HG03575 (cell line): Measurements from ENCODE around the gene MTUS2.
A peak's percentile ranks its signal among the peaks of the same experiment; 100 is the strongest.
"Not testable (repeated sequence)": the region's sequence is repeated elsewhere in the genome, so short reads cannot be mapped to it uniquely, and the experiment has no call there.

Experiments
- ATAC-seq: cut with Tn5 transposase; IDR thresholded peaks from one replicate; pipeline ENCODE4 v1.9.1; 2021; ENCODE audit not compliant: unreplicated experiment, insufficient number of reproducible peaks, low FRiP score; ENCODE audit errors: extremely low read depth

MTUS2 gene

GRCh38 chr13:29174093-29174492 lies 354.0 kb downstream of the MTUS2 start:
- ATAC-seq: no peak

GRCh38 chr13:29175250-29175873 lies 355.2 kb downstream of the MTUS2 start:
- no peak for ATAC-seq

DNA sequence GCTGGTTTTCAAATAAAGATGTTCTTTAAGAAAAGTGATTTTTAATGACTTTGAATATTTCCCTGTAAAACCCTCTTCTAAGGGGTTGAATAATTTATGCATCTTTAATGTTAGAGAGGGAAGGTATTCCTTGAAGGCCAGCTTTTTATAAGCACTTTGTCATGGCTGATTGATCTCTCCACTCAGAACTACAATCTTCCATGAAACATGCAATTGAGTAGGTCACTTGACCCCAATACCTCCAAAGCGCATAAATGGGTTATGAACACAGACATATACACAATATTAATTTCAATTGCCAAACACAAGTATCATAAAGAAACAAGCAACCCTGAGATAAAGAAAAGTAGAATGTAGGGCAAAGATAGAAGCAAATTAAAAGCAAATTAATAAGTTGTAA lies 359.9 kb downstream of the MTUS2 start:
- no peak for ATAC-seq

DNA sequence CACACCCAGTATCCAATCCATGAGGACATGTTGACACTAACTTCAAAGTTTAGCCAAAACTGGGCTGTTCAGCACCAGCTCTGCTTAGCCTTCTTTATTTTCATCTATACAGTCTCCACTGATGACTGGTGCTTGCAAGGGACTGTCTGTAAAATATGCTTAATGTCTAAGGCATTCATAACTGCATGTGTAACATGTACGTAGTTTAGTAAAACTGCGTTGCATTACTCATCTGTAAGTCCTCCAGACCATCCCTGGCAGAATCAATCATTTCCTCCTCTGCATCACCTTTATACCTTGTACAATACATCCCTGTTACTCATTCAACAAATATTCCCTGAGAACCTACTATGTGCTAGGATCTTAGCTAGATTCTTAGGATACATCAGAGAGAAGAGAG lies 362.1 kb downstream of the MTUS2 start:
- no peak for ATAC-seq

DNA sequence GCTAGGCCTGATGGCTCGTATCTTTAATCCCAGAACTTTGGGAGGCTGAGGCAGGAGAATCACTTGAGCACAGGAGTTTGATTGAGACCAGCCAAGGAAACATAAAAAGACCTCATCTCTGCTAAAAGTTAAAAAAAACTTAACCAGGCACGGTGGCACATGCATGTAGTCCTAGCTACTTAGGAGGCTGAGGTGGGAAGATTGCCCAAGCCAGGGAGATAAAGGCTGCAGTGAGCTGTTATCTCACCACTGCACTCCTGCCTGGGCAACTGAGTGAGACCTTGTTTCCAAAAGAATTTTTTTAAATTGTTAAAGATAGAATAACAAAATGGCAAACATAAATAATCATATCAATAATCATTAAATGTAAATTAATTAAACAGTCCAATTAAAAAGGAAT lies 365.8 kb downstream of the MTUS2 start:
- ATAC-seq: no peak

GRCh38 chr13:29187584-29187983 lies 367.4 kb downstream of the MTUS2 start:
- no peak for ATAC-seq

GRCh38 chr13:29190298-29190697 lies 370.2 kb downstream of the MTUS2 start:
- no peak for ATAC-seq

- ATAC-seq: no peak
Observed at GRCh38 chr13:29193083-29193482, 372.9 kb downstream of the MTUS2 start.

DNA sequence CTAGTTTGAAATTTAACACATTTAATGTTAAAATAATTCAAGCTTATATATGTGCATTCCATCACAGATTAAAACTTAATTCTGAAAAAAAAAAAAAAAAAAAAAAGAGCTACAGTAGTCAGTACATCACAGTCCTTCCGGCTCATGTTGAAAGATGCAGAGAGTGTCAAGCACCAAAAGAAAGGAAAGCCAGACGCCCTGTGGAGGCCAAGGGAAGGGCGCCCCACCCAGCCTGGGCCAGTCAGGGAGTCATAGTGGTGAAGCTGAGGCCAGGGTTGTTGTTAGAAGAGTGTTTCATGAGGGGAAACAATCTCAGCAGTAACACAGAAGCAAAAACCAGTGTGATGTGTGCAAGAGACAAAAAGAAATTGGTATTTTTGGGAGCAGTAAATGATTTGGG lies 375.3 kb downstream of the MTUS2 start:
- no peak for ATAC-seq

GRCh38 chr13:29196409-29197074 lies 376.4 kb downstream of the MTUS2 start:
- peak; percentile 82 for ATAC-seq

- ATAC-seq: not testable (repeated sequence)
Observed at GRCh38 chr13:29202753-29203152, 382.6 kb downstream of the MTUS2 start.

- no peak for ATAC-seq
Observed at GRCh38 chr13:29204651-29205050, 384.5 kb downstream of the MTUS2 start.

DNA sequence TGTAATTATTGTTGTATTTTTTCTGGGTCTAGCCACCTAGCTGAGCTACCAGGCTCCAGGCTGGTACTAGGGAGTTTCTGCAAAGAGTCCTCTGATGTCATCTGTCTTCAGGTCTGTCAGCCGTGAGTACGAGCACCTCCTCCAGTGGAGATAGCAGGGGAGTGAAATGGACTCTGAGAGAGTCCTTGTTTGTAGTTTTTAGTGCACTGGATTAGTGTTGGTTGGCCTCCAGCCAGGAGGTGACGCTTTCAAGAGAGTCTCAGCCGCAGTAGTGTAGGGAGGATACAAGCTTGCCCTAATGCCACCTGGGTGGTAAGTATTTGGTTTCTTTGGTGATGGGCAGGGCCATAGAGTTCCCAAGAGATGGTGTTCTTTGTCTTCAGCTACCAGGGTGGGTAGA lies 390.5 kb downstream of the MTUS2 start:
- no peak for ATAC-seq

GRCh38 chr13:29211162-29211561 lies 391.0 kb downstream of the MTUS2 start:
- ATAC-seq: not testable (repeated sequence)

DNA sequence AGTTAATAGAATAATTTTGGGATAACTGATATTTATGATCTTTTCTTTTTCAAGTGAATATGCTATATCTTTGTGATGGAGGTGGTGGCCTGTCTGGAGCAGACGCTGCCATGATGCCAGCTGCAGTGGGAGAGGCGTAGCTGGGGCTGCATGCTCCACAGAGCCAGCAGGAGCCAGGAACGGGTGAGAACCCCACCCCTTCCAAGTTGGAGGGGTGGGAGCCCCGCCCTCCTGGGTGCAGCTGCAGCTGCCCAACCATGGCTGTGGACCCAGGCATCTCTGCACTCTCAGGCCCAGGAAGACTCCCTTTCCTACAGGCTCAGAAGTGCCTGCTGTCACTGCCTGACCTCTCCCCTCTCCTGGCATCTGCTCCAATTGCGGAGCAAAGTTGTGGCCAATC lies 402.3 kb downstream of the MTUS2 start:
- ATAC-seq: no peak

GRCh38 chr13:29224206-29224605 lies 404.1 kb downstream of the MTUS2 start:
- ATAC-seq: no peak

- no peak for ATAC-seq
Observed at GRCh38 chr13:29227576-29227975, 407.4 kb downstream of the MTUS2 start.

GRCh38 chr13:29230299-29230845 lies 410.2 kb downstream of the MTUS2 start:
- no peak for ATAC-seq

- ATAC-seq: no peak
Observed at GRCh38 chr13:29239653-29240525, 419.8 kb downstream of the MTUS2 start.
